Ishikawa (cell line): ENCODE data around the gene GRK1.

Source experiments
- CEBPB ChIP-seq: IDR thresholded peaks from 2 replicates; pipeline ENCODE4 v1.6.1; 2012
- CREB1 ChIP-seq: IDR thresholded peaks from 2 replicates; pipeline ENCODE4 v1.6.1; 2012; ENCODE audit warnings: low read depth
- EGR1 ChIP-seq: IDR thresholded peaks from 2 replicates; pipeline ENCODE4 v1.6.1; 2012
- EP300 ChIP-seq: IDR thresholded peaks from 2 replicates; pipeline ENCODE4 v1.6.1; 2012; ENCODE audit warnings: borderline replicate concordance
- FOXM1 ChIP-seq: IDR thresholded peaks from 2 replicates; pipeline ENCODE4 v1.6.1; 2012; ENCODE audit warnings: low read depth, borderline replicate concordance
- MAX ChIP-seq: IDR thresholded peaks from 2 replicates; pipeline ENCODE4 v1.6.1; 2012
- NFIC ChIP-seq: IDR thresholded peaks from 2 replicates; pipeline ENCODE4 v1.6.1; 2012
- RAD21 ChIP-seq: IDR thresholded peaks from 2 replicates; pipeline ENCODE4 v1.6.1; 2012; ENCODE audit warnings: low read depth
- REST ChIP-seq: IDR thresholded peaks from 2 replicates; pipeline ENCODE4 v1.6.1; 2012; ENCODE audit warnings: low read depth, mild to moderate bottlenecking
- TAF1 ChIP-seq: IDR thresholded peaks from 2 replicates; pipeline ENCODE4 v1.6.1; 2012; ENCODE audit warnings: low read depth, mild to moderate bottlenecking
- TCF12 ChIP-seq: IDR thresholded peaks from 2 replicates; pipeline ENCODE4 v1.6.1; 2012; ENCODE audit warnings: low read depth
- TEAD4 ChIP-seq: IDR thresholded peaks from 2 replicates; pipeline ENCODE4 v1.6.1; 2012
- USF1 ChIP-seq: IDR thresholded peaks from 2 replicates; pipeline ENCODE4 v1.6.1; 2012
- YY1 ChIP-seq: IDR thresholded peaks from 2 replicates; pipeline ENCODE4 v1.6.1; 2012; ENCODE audit warnings: low read depth
- ZBTB7A ChIP-seq: IDR thresholded peaks from 2 replicates; pipeline ENCODE4 v1.6.1; 2012; ENCODE audit warnings: low read depth

Gene GRK1

GRCh38 chr13:113732176-113732960 is 65.3 kb downstream of the GRK1 start:
- no peak for TF ChIP-seq USF1
- TF ChIP-seq MAX: no peak
- no peak for TF ChIP-seq EP300
- no peak for TF ChIP-seq YY1
- no peak for TF ChIP-seq ZBTB7A
- TF ChIP-seq CEBPB: no peak
- no peak for TF ChIP-seq TEAD4
- TF ChIP-seq TAF1: no peak
- TF ChIP-seq RAD21: no peak

- no peak for TF ChIP-seq EGR1
- no peak for TF ChIP-seq NFIC
- TF ChIP-seq TAF1: no peak
- TF ChIP-seq CEBPB: no peak
- no peak for TF ChIP-seq ZBTB7A
- TF ChIP-seq CREB1: no peak
- TF ChIP-seq MAX: no peak
- TF ChIP-seq REST: no peak
- no peak for TF ChIP-seq EP300
- TF ChIP-seq RAD21: no peak
- TF ChIP-seq FOXM1: no peak
- TF ChIP-seq TCF12: no peak
- TF ChIP-seq YY1: no peak
- TF ChIP-seq USF1: no peak
- no peak for TF ChIP-seq TEAD4
Measured at GRCh38 chr13:113732961-113733950, 66.2 kb downstream of the GRK1 start.

GRCh38 chr13:113734099-113734825 is 67.2 kb downstream of the GRK1 start:
- TF ChIP-seq FOXM1 (no peak), REST (no peak), NFIC (no peak), TAF1 (no peak), EP300 (no peak), YY1 (no peak), TEAD4 (no peak), RAD21 (no peak), USF1 (no peak), CREB1 (no peak), EGR1 (no peak), MAX (no peak), ZBTB7A (no peak), TCF12 (no peak), CEBPB (no peak)

GRCh38 chr13:113734826-113735125 is 67.8 kb downstream of the GRK1 start:
- no peak for TF ChIP-seq YY1
- TF ChIP-seq EP300: no peak
- TF ChIP-seq CEBPB: no peak
- no peak for TF ChIP-seq REST
- TF ChIP-seq FOXM1: no peak
- TF ChIP-seq TCF12: no peak
- TF ChIP-seq MAX: no peak
- TF ChIP-seq CREB1: no peak
- TF ChIP-seq TEAD4: no peak
